ENCODE data around the gene RNF19B.
"Not testable (repeated sequence)": the region's sequence is repeated elsewhere in the genome, so short reads cannot be mapped to it uniquely, and the experiment has no call there.

Gene RNF19B

GRCh38 chr1:32989160-32990050, 24.8 kb upstream of the RNF19B start:
- H3K9me3 ChIP-seq (ENCODE audit: low read length): no peaks in the 10 kb centered on the region
- no peaks in the 10 kb centered on the region for H3K36me3 ChIP-seq (ENCODE audit: insufficient read depth, low read length)
- H3K27me3 ChIP-seq (ENCODE audit: insufficient read depth, low read length): no peaks in the 10 kb centered on the region
- no peak overlapping the region for H2AFZ ChIP-seq (ENCODE audit: low read depth, low read length)
- no peak overlapping the region for H3K4me3 ChIP-seq (ENCODE audit: low read length)
- H3K4me1 ChIP-seq (ENCODE audit: insufficient read depth, low read length): peaks cover 13% of the 10 kb centered on the region

- H3K9me3 ChIP-seq (ENCODE audit: low read length): no peaks in the 10 kb centered on the region
- no peak overlapping the region for H2AFZ ChIP-seq (ENCODE audit: low read depth, low read length)
- no peaks in the 10 kb centered on the region for H3K36me3 ChIP-seq (ENCODE audit: insufficient read depth, low read length)
- no peaks in the 10 kb centered on the region for H3K27me3 ChIP-seq (ENCODE audit: insufficient read depth, low read length)
- H3K4me1 ChIP-seq (ENCODE audit: insufficient read depth, low read length): peaks cover 16% of the 10 kb centered on the region
- no peak overlapping the region for H3K4me3 ChIP-seq (ENCODE audit: low read length)
Measured at GRCh38 chr1:32988665-32989064, 24.1 kb upstream of the RNF19B start.

- Histone ChIP-seq H3K36me3 (ENCODE audit: insufficient read depth, low read length) (no peaks in the 10 kb centered on the region), H2AFZ (ENCODE audit: low read depth, low read length) (no peak overlapping the region), H3K27me3 (ENCODE audit: insufficient read depth, low read length) (peaks cover 5% of the 10 kb centered on the region), H3K9me3 (ENCODE audit: low read length) (no peaks in the 10 kb centered on the region), H3K4me3 (ENCODE audit: low read length) (no peak overlapping the region), H3K4me1 (ENCODE audit: insufficient read depth, low read length) (peaks cover 13% of the 10 kb centered on the region)
Measured at GRCh38 chr1:32985226-32985625, 20.6 kb upstream of the RNF19B start.

DNA sequence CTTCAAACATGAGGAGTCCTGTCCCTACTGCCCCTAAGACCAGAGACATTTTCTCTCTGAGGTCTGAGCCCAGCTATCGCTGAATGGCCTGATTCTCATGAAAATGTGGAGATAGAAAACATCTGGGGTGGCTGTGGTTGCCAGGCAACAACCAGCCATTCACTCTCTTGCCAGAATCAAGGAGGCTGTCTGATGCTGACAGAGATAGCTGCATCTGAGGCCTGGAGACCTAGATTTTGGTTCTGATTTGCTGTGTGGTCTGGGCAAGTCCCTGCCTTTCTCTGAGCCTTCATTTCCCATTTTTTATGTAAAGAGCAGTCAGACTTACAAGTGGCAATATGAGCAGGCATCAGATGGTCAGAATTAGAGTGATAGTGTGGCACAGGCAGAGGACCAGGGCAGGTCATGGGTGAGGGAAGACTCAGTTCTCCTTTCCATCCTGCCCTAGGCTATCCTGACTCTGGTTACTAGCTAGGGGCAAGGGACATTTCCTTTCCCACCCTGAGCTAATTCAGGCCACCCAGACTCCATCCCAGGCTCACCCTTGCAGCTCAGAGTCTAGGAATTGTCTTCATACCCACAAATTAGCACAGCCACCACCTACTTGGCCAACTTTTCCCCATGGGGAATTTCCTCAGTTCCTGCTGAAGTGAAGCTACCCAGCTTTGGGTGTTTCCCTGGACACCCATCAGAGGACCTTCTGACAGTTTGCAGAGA, 20.0 kb upstream of the RNF19B start:
- Histone ChIP-seq H3K9me3 (ENCODE audit: low read length) (no peaks in the 10 kb centered on the region), H3K36me3 (ENCODE audit: insufficient read depth, low read length) (no peaks in the 10 kb centered on the region), H3K27me3 (ENCODE audit: insufficient read depth, low read length) (peaks cover 5% of the 10 kb centered on the region), H3K4me3 (ENCODE audit: low read length) (no peak overlapping the region), H2AFZ (ENCODE audit: low read depth, low read length) (no peak overlapping the region), H3K4me1 (ENCODE audit: insufficient read depth, low read length) (peaks cover 13% of the 10 kb centered on the region)

GRCh38 chr1:32984090-32984454, 19.5 kb upstream of the RNF19B start:
- H3K36me3 ChIP-seq (ENCODE audit: insufficient read depth, low read length): no peaks in the 10 kb centered on the region
- peaks cover 11% of the 10 kb centered on the region for H3K4me1 ChIP-seq (ENCODE audit: insufficient read depth, low read length)
- no peak overlapping the region for H3K4me3 ChIP-seq (ENCODE audit: low read length)
- H2AFZ ChIP-seq (ENCODE audit: low read depth, low read length): no peak overlapping the region
- H3K27me3 ChIP-seq (ENCODE audit: insufficient read depth, low read length): peaks cover 5% of the 10 kb centered on the region
- H3K9me3 ChIP-seq (ENCODE audit: low read length): no peaks in the 10 kb centered on the region

- Histone ChIP-seq H3K9me3 (ENCODE audit: low read length) (no peaks in the 10 kb centered on the region), H3K27me3 (ENCODE audit: insufficient read depth, low read length) (peaks cover 5% of the 10 kb centered on the region), H2AFZ (ENCODE audit: low read depth, low read length) (no peak overlapping the region), H3K36me3 (ENCODE audit: insufficient read depth, low read length) (no peaks in the 10 kb centered on the region), H3K4me3 (ENCODE audit: low read length) (no peak overlapping the region), H3K4me1 (ENCODE audit: insufficient read depth, low read length) (peaks cover 9% of the 10 kb centered on the region)
Measured at GRCh38 chr1:32983020-32983419, 18.4 kb upstream of the RNF19B start.

- no peaks in the 10 kb centered on the region for H3K36me3 ChIP-seq (ENCODE audit: insufficient read depth, low read length)
- H3K4me3 ChIP-seq (ENCODE audit: low read length): no peak overlapping the region
- H3K4me1 ChIP-seq (ENCODE audit: insufficient read depth, low read length): peaks cover 9% of the 10 kb centered on the region
- H2AFZ ChIP-seq (ENCODE audit: low read depth, low read length): no peak overlapping the region
- peaks cover 5% of the 10 kb centered on the region for H3K27me3 ChIP-seq (ENCODE audit: insufficient read depth, low read length)
- no peaks in the 10 kb centered on the region for H3K9me3 ChIP-seq (ENCODE audit: low read length)
Measured at GRCh38 chr1:32981003-32981901, 16.6 kb upstream of the RNF19B start.

GRCh38 chr1:32980080-32980479, 15.5 kb upstream of the RNF19B start:
- Histone ChIP-seq H3K4me1 (ENCODE audit: insufficient read depth, low read length) (peaks cover 9% of the 10 kb centered on the region), H3K36me3 (ENCODE audit: insufficient read depth, low read length) (no peaks in the 10 kb centered on the region), H3K4me3 (ENCODE audit: low read length) (no peak overlapping the region), H3K27me3 (ENCODE audit: insufficient read depth, low read length) (peaks cover 5% of the 10 kb centered on the region), H2AFZ (ENCODE audit: low read depth, low read length) (no peak overlapping the region), H3K9me3 (ENCODE audit: low read length) (peaks cover 2% of the 10 kb centered on the region)

DNA sequence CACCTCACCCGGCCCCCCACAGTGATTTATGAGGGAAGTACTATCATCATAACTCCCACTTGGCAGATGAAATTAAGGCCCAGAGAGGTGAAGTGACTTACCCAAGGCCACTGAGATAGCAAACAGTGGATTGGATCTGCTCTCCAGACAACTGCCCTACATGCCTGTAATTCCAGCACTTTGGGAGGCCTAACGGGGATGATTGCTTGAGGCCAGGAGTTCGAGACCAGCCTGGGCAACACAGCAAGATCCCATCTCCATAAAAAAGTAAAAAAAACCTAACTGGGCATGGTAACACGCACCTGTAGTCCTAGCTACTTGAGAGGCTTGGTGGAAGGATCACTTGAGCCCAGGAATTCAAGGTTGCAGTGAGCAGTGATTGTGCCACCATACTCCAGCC, 14.2 kb upstream of the RNF19B start:
- Histone ChIP-seq H3K27me3 (ENCODE audit: insufficient read depth, low read length) (peaks cover 5% of the 10 kb centered on the region), H3K4me3 (ENCODE audit: low read length) (no peak overlapping the region), H2AFZ (ENCODE audit: low read depth, low read length) (no peak overlapping the region), H3K9me3 (ENCODE audit: low read length) (peaks cover 2% of the 10 kb centered on the region), H3K4me1 (ENCODE audit: insufficient read depth, low read length) (no peaks in the 10 kb centered on the region), H3K36me3 (ENCODE audit: insufficient read depth, low read length) (no peaks in the 10 kb centered on the region)

DNA sequence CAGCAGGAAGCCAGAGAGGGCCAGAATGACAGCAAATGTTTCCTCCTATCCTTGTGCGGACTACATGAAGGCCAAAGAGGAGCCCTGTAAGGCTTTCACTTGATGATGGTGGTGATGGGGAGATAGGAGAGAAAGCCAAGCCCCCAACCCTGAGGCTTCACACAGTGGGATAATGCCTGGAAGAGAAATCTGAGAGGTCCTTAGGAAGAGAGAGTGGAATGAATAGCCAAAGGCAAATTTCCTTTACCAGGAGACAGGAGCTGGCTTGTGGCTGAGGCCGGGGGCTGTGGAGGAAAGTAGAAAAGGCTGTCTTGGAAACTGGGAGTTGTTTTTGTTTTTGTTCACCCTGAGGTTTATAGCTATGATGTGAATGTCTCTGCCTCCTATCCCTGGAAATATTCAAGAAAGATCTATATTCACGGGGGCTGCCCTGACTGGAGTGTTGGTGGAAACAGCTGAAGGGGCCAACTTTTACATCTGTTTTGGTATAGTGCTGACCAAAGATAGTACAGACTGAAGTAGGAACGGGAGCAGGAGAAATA, 13.0 kb upstream of the RNF19B start:
- H3K4me1 ChIP-seq (ENCODE audit: insufficient read depth, low read length): peaks cover 4% of the 10 kb centered on the region
- no peak overlapping the region for H3K4me3 ChIP-seq (ENCODE audit: low read length)
- no peaks in the 10 kb centered on the region for H3K36me3 ChIP-seq (ENCODE audit: insufficient read depth, low read length)
- H2AFZ ChIP-seq (ENCODE audit: low read depth, low read length): no peak overlapping the region
- H3K9me3 ChIP-seq (ENCODE audit: low read length): peaks cover 2% of the 10 kb centered on the region
- H3K27me3 ChIP-seq (ENCODE audit: insufficient read depth, low read length): no peaks in the 10 kb centered on the region

- H3K27me3 ChIP-seq (ENCODE audit: insufficient read depth, low read length): peaks cover 19% of the 10 kb centered on the region
- H2AFZ ChIP-seq (ENCODE audit: low read depth, low read length); H3K9me3 ChIP-seq (ENCODE audit: low read length); H3K36me3 ChIP-seq (ENCODE audit: insufficient read depth, low read length); H3K4me1 ChIP-seq (ENCODE audit: insufficient read depth, low read length); H3K4me3 ChIP-seq (ENCODE audit: low read length): not testable (repeated sequence)
Measured at GRCh38 chr1:32975055-32975454, 10.4 kb upstream of the RNF19B start.

DNA sequence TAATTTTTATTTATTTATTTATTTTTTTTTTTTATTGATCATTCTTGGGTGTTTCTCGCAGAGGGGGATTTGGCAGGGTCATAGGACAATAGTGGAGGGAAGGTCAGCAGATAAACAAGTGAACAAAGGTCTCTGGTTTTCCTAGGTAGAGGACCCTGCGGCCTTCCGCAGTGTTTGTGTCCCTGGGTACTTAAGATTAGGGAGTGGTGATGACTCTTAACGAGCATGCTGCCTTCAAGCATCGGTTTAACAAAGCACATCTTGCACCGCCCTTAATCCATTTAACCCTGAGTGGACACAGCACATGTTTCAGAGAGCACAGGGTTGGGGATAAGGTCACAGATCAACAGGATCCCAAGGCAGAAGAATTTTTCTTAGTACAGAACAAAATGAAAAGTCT, 8.8 kb upstream of the RNF19B start:
- Histone ChIP-seq H3K4me3 (ENCODE audit: low read length) (peak overlapping the region; percentile 44), H3K27me3 (ENCODE audit: insufficient read depth, low read length) (peaks cover 28% of the 10 kb centered on the region)
- H2AFZ ChIP-seq (ENCODE audit: low read depth, low read length); H3K4me1 ChIP-seq (ENCODE audit: insufficient read depth, low read length); H3K36me3 ChIP-seq (ENCODE audit: insufficient read depth, low read length); H3K9me3 ChIP-seq (ENCODE audit: low read length): not testable (repeated sequence)
